ENCODE measurements around the gene BAG5.
"Not testable (repeated sequence)": the region's sequence is repeated elsewhere in the genome, so short reads cannot be mapped to it uniquely, and the experiment has no call there.

Gene BAG5

GRCh38 chr14:103514596-103515421 is 47.6 kb downstream of the BAG5 start:
- Histone ChIP-seq H3K9me3 (ENCODE audit: insufficient read depth, low read length) (no peaks in the 10 kb centered on the region), H3K4me1 (ENCODE audit: low read length) (peaks cover 12% of the 10 kb centered on the region), H3K4me3 (ENCODE audit: low read length) (no peak overlapping the region), H3K79me2 (ENCODE audit: low read length) (no peaks in the 10 kb centered on the region), H3K9ac (ENCODE audit: low read length) (no peak overlapping the region), H3K4me2 (ENCODE audit: low read length) (no peak overlapping the region), H3K36me3 (replicated peaks; ENCODE audit: low read depth, low read length) (peaks cover 10% of the 10 kb centered on the region), H2AFZ (ENCODE audit: low read depth, low read length) (no peak overlapping the region), H3K27ac (ENCODE audit: low read length) (no peak overlapping the region), H4K20me1 (ENCODE audit: insufficient read depth, low read length) (no peaks in the 10 kb centered on the region), H3K27me3 (ENCODE audit: low read depth, low read length) (no peaks in the 10 kb centered on the region)
- TF ChIP-seq, protein P1, sequence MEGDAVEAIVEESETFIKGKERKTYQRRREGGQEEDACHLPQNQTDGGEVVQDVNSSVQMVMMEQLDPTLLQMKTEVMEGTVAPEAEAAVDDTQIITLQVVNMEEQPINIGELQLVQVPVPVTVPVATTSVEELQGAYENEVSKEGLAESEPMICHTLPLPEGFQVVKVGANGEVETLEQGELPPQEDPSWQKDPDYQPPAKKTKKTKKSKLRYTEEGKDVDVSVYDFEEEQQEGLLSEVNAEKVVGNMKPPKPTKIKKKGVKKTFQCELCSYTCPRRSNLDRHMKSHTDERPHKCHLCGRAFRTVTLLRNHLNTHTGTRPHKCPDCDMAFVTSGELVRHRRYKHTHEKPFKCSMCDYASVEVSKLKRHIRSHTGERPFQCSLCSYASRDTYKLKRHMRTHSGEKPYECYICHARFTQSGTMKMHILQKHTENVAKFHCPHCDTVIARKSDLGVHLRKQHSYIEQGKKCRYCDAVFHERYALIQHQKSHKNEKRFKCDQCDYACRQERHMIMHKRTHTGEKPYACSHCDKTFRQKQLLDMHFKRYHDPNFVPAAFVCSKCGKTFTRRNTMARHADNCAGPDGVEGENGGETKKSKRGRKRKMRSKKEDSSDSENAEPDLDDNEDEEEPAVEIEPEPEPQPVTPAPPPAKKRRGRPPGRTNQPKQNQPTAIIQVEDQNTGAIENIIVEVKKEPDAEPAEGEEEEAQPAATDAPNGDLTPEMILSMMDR (IDR thresholded peaks at IDR 0.05; ENCODE audit: low read depth, low read length), result no peak
- TF ChIP-seq EZH2phosphoT487 (IDR thresholded peaks at IDR 0.05; ENCODE audit: low read depth), result no peak

DNA sequence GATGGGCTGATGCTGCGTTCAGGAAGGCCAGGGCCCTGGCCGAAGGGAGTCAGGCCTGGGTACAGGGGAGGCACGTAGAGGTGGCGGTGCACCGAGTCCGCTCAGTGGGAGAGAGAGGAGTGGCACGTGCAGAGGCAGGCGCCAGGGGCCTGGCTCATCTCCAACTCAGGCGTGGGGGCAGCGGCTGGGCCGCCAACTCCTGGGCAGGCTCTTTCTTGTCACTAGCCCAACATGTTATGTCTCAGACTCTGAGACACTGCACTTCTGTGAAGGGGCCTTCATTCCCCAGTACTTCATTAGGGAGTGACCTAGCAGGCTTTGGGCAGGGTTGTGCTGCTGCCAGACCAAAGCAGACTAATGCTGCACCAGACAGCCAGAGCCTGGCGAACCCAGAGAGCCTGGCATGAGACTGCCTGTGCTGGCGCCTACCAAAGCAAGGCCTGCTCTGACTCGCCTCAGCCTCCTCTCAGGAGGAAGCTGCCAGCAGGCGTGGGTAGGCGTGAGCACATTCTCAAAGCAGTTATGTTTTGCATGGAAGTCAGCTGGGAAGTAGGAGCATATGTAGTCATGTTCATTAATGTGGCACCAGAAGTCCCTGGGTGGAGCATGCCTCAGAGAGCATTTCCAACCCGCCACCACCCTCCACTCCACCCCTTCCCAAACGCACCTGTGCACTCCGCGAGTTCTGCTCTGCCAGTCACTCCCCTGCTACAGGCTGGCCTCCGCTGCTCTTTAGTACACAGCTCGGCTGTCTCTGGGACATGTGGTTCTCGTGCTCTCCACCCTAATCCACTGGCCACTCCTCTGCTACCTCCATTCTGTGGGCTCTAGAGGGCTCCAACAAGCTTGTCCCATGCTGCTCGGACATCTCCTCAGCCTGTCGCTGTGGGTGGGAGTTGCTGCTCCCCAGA is 49.5 kb downstream of the BAG5 start:
- TF ChIP-seq EZH2phosphoT487 (IDR thresholded peaks at IDR 0.05; ENCODE audit: low read depth), result no peak
- TF ChIP-seq, protein P1 (IDR thresholded peaks at IDR 0.05; ENCODE audit: low read depth, low read length), result no peak
- Histone ChIP-seq H3K9me3 (ENCODE audit: insufficient read depth, low read length) (no peaks in the 10 kb centered on the region), H3K4me1 (ENCODE audit: low read length) (no peaks in the 10 kb centered on the region), H3K4me3 (ENCODE audit: low read length) (no peak overlapping the region), H3K9ac (ENCODE audit: low read length) (no peak overlapping the region), H3K4me2 (ENCODE audit: low read length) (no peak overlapping the region), H2AFZ (ENCODE audit: low read depth, low read length) (no peak overlapping the region), H3K27ac (ENCODE audit: low read length) (no peak overlapping the region), H3K79me2 (ENCODE audit: low read length) (no peaks in the 10 kb centered on the region), H3K36me3 (replicated peaks; ENCODE audit: low read depth, low read length) (peaks cover 17% of the 10 kb centered on the region), H4K20me1 (ENCODE audit: insufficient read depth, low read length) (no peaks in the 10 kb centered on the region), H3K27me3 (ENCODE audit: low read depth, low read length) (no peaks in the 10 kb centered on the region)

GRCh38 chr14:103512180-103512579 is 50.3 kb downstream of the BAG5 start:
- H3K9ac ChIP-seq (ENCODE audit: low read length), result not testable (repeated sequence)

DNA sequence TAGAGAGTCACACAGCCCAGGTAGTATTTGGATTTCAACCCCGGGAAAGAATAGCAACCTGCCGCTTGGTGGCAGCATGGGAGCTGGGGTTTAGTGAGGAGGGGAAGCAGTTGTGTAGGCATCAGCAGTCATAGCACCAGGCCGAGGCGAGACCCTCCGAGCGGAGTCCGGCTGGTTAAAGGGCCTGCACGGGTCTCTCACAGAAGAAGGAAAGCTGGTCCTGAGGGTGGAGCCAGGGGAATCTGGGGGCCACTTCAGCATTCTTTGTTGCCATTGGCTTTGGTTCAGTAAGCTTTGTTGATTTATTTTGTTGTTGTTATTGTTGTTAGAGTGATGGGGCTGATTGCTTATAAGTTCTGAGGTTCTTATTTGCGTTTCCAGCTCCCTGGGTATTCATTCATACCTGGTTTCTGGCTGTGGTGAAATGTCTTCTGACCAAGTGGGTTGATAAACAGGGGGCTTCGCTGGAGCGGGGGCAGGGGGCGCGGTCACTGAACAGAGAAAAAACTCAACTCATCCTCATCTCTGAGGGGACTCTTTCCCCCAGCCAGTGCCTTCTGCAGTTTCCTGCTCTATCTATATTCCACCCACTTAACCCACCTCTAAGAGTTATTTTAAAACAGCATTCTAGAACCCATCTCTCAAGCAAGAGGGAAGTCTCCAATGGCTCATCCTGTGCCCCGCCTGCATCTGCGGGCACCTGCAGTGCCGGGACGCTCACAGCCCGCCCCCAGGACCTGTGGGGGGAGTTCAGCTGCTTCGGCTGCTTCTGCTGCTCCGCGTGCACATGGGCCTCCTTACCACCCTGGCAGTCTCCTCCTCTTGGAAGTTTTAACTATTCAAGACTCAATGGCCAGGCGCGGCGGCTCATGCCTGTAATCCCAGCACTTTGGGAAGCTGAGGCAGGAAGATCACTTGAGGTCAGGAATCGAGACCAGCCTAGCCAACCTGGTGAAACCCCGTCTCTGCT is 51.4 kb downstream of the BAG5 start:
- no peaks in the 10 kb centered on the region for H3K4me1 ChIP-seq (ENCODE audit: low read length)
- peaks cover 22% of the 10 kb centered on the region for H3K36me3 ChIP-seq (replicated peaks; ENCODE audit: low read depth, low read length)
- H4K20me1 ChIP-seq (ENCODE audit: insufficient read depth, low read length), result no peaks in the 10 kb centered on the region
- H3K27me3 ChIP-seq (ENCODE audit: low read depth, low read length), result no peaks in the 10 kb centered on the region
- H3K79me2 ChIP-seq (ENCODE audit: low read length), result no peaks in the 10 kb centered on the region
- no peak overlapping the region for H2AFZ ChIP-seq (ENCODE audit: low read depth, low read length)
- no peaks in the 10 kb centered on the region for H3K9me3 ChIP-seq (ENCODE audit: insufficient read depth, low read length)
- H3K9ac ChIP-seq (ENCODE audit: low read length), result no peak overlapping the region
- no peak overlapping the region for H3K4me3 ChIP-seq (ENCODE audit: low read length)
- no peak overlapping the region for H3K4me2 ChIP-seq (ENCODE audit: low read length)
- TF ChIP-seq EZH2phosphoT487 (IDR thresholded peaks at IDR 0.05; ENCODE audit: low read depth), result no peak
- TF ChIP-seq, protein P1 (IDR thresholded peaks at IDR 0.05; ENCODE audit: low read depth, low read length), result no peak
- no peak overlapping the region for H3K27ac ChIP-seq (ENCODE audit: low read length)

More at GRCh38 chr14:103512180-103512579, 50.3 kb downstream of the BAG5 start:
- not testable (repeated sequence) for H3K27me3 ChIP-seq (ENCODE audit: low read depth, low read length); H4K20me1 ChIP-seq (ENCODE audit: insufficient read depth, low read length); H3K79me2 ChIP-seq (ENCODE audit: low read length); H3K9me3 ChIP-seq (ENCODE audit: insufficient read depth, low read length); H2AFZ ChIP-seq (ENCODE audit: low read depth, low read length); H3K4me3 ChIP-seq (ENCODE audit: low read length); H3K4me1 ChIP-seq (ENCODE audit: low read length); H3K27ac ChIP-seq (ENCODE audit: low read length); H3K4me2 ChIP-seq (ENCODE audit: low read length)
- peaks cover 22% of the 10 kb centered on the region for H3K36me3 ChIP-seq (replicated peaks; ENCODE audit: low read depth, low read length)

All from OCI-LY3 (cell line).